NCI-H1105 (cell line): ENCODE measurements around the gene CBX4.

Experiments used
- DNase-seq: peaks from one replicate; lab custom pipeline; 2025; lab: John Stamatoyannopoulos, UW

CBX4 gene

GRCh38 chr17:79785900-79786810 is 53.1 kb downstream of the CBX4 start:
- DNase-seq, result no peak

- DNase-seq, result no peak
Measured at GRCh38 chr17:79785017-79785899, 54.0 kb downstream of the CBX4 start.

DNA sequence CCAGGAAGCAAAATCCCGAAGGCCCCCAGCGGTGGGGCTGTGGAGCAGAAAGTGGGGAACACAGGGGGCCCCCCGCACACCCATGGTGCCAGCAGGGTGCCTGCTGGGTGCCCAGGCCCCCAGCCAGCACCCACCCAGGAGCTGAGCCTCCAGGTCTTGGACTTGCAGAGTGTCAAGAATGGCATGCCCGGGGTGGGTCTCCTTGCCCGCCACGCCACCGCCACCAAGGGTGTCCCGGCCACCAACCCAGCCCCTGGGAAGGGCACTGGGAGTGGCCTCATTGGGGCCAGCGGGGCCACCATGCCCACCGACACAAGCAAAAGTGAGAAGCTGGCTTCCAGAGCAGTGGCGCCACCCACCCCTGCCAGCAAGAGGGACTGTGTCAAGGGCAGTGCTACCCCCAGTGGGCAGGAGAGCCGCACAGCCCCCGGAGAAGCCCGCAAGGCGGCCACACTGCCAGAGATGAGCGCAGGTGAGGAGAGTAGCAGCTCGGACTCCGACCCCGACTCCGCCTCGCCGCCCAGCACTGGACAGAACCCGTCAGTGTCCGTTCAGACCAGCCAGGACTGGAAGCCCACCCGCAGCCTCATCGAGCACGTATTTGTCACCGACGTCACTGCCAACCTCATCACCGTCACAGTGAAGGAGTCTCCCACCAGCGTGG is 54.8 kb downstream of the CBX4 start:
- DNase-seq, result no peak

DNA sequence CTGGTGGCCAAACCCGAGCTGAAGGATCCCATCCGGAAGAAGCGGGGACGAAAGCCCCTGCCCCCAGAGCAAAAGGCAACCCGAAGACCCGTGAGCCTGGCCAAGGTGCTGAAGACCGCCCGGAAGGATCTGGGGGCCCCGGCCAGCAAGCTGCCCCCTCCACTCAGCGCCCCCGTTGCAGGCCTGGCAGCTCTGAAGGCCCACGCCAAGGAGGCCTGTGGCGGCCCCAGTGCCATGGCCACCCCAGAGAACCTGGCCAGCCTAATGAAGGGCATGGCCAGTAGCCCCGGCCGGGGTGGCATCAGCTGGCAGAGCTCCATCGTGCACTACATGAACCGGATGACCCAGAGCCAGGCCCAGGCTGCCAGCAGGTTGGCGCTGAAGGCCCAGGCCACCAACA is 55.3 kb downstream of the CBX4 start:
- no peak for DNase-seq
